ENCODE data around the gene KRTAP4-3.

GRCh38 chr17:41160648-41161047, 7.4 kb downstream of the KRTAP4-3 start, which contains the start of gene KRTAP4-4:
- TF ChIP-seq CTCF (conservative IDR thresholded peaks at IDR 0.05) (no peak), ZFX (IDR thresholded peaks at IDR 0.05) (no peak)
